ENCODE results near the gene ZC3HAV1.

GRCh38 chr7:139094030-139094429, 15.5 kb downstream of the ZC3HAV1 start:
- TF ChIP-seq CTCF (conservative IDR thresholded peaks at IDR 0.05; ENCODE audit: low read depth in 2 of 2) = no peak
- TF ChIP-seq POLR2AphosphoS5 (IDR thresholded peaks at IDR 0.05; ENCODE audit: low read depth) = no peak
- no peak for TF ChIP-seq EZH2phosphoT487 (IDR thresholded peaks at IDR 0.05; ENCODE audit: unreplicated experiment)
- TF ChIP-seq CREB1 (CRISPR knock-in tag; IDR thresholded peaks at IDR 0.05; ENCODE audit: low read depth) = no peak
- TF ChIP-seq EZH2 (IDR thresholded peaks at IDR 0.05; ENCODE audit: low read depth, unreplicated experiment) = no peak
- no peak for TF ChIP-seq ETS1 (IDR thresholded peaks at IDR 0.05)
- TF ChIP-seq REST (IDR thresholded peaks at IDR 0.05; ENCODE audit: unreplicated experiment) = no peak
- TF ChIP-seq NANOG (IDR thresholded peaks at IDR 0.05; ENCODE audit: borderline replicate concordance) = no peak
- TF ChIP-seq ZNF114 (CRISPR knock-in tag; IDR thresholded peaks at IDR 0.05) = no peak
- TF ChIP-seq ZNF331 (CRISPR knock-in tag; IDR thresholded peaks at IDR 0.05; ENCODE audit: low read depth) = no peak
- no peak for TF ChIP-seq STAT1 (IDR thresholded peaks at IDR 0.05; ENCODE audit: unreplicated experiment)
- TF ChIP-seq, protein P1, sequence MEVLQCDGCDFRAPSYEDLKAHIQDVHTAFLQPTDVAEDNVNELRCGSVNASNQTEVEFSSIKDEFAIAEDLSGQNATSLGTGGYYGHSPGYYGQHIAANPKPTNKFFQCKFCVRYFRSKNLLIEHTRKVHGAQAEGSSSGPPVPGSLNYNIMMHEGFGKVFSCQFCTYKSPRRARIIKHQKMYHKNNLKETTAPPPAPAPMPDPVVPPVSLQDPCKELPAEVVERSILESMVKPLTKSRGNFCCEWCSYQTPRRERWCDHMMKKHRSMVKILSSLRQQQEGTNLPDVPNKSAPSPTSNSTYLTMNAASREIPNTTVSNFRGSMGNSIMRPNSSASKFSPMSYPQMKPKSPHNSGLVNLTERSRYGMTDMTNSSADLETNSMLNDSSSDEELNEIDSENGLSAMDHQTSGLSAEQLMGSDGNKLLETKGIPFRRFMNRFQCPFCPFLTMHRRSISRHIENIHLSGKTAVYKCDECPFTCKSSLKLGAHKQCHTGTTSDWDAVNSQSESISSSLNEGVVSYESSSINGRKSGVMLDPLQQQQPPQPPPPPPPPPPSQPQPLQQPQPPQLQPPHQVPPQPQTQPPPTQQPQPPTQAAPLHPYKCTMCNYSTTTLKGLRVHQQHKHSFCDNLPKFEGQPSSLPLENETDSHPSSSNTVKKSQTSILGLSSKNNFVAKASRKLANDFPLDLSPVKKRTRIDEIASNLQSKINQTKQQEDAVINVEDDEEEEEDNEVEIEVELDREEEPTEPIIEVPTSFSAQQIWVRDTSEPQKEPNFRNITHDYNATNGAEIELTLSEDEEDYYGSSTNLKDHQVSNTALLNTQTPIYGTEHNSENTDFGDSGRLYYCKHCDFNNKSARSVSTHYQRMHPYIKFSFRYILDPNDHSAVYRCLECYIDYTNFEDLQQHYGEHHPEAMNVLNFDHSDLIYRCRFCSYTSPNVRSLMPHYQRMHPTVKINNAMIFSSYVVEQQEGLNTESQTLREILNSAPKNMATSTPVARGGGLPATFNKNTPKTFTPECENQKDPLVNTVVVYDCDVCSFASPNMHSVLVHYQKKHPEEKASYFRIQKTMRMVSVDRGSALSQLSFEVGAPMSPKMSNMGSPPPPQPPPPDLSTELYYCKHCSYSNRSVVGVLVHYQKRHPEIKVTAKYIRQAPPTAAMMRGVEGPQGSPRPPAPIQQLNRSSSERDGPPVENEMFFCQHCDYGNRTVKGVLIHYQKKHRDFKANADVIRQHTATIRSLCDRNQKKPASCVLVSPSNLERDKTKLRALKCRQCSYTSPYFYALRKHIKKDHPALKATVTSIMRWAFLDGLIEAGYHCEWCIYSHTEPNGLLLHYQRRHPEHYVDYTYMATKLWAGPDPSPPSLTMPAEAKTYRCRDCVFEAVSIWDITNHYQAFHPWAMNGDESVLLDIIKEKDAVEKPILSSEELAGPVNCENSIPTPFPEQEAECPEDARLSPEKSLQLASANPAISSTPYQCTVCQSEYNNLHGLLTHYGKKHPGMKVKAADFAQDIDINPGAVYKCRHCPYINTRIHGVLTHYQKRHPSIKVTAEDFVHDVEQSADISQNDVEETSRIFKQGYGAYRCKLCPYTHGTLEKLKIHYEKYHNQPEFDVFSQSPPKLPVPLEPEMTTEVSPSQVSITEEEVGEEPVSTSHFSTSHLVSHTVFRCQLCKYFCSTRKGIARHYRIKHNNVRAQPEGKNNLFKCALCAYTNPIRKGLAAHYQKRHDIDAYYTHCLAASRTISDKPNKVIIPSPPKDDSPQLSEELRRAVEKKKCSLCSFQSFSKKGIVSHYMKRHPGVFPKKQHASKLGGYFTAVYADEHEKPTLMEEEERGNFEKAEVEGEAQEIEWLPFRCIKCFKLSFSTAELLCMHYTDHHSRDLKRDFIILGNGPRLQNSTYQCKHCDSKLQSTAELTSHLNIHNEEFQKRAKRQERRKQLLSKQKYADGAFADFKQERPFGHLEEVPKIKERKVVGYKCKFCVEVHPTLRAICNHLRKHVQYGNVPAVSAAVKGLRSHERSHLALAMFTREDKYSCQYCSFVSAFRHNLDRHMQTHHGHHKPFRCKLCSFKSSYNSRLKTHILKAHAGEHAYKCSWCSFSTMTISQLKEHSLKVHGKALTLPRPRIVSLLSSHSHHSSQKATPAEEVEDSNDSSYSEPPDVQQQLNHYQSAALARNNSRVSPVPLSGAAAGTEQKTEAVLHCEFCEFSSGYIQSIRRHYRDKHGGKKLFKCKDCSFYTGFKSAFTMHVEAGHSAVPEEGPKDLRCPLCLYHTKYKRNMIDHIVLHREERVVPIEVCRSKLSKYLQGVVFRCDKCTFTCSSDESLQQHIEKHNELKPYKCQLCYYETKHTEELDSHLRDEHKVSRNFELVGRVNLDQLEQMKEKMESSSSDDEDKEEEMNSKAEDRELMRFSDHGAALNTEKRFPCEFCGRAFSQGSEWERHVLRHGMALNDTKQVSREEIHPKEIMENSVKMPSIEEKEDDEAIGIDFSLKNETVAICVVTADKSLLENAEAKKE (CRISPR knock-in tag; IDR thresholded peaks at IDR 0.05) = no peak
- no peak for TF ChIP-seq JUNB (IDR thresholded peaks at IDR 0.05; ENCODE audit: unreplicated experiment)
